22Rv1 (cell line): ENCODE measurements around the gene TAGLN2.

Source experiments
- CTCF ChIP-seq: fragments of 450-650 bp; IDR thresholded peaks from 2 replicates; pipeline ENCODE4 v1.5.1; 2017; ENCODE audit warnings: mild to moderate bottlenecking
- ZFX ChIP-seq: fragments of 450-650 bp; IDR thresholded peaks from 2 replicates; pipeline ENCODE4 v1.6.1; 2017; ENCODE audit warnings: antibody characterized with exemption, borderline replicate concordance

DNA sequence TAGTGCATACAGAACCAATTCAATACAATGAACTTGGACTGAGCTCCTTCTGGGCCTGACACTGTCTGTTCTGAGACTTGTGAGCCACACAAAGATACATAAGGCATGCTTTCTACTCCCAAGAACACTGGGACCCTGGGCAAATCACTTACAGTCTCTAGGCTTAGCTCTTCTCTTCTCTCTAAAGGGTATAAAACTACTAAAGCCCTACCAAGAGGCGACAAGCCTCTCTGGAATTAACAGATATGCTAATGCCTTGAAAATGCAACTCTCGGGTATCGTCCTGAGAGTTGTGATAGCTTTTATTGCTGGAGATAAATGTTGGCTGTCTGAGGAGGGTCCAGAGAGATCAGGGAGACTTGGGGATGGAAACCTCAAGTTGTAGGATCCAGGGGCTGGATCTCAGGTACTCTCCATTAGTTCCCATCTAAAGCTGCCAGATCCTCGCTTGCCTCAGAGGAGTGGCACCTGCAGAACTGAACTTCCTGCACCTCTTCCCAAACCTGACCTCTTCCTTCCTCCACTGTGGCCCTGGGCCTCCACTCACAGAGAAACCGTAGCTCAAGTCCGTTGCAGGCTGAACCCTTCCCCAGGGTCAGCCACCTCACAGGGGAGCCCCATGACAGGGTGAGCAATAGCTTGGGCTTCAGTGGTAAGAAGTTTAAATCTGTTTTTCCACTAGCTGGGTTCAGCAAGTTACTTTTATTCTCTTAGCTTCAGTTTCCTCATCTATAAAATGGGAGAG lies 13.8 kb downstream of the TAGLN2 start:
- TF ChIP-seq ZFX (no peak), CTCF (no peak)
